GM12801 (cell line): ENCODE results near the gene RPTOR.

ENCODE experiments used
- CTCF ChIP-seq: IDR thresholded peaks from one replicate; pipeline ENCODE4 v1.5.1; 2011; ENCODE audit warnings: control low read depth; ENCODE audit not compliant: insufficient read length; ENCODE audit errors: extremely low read depth

Gene RPTOR

GRCh38 chr17:80861418-80861815, 316.8 kb downstream of the RPTOR start:
- no peak for TF ChIP-seq CTCF

GRCh38 chr17:80861892-80862291, 317.3 kb downstream of the RPTOR start:
- no peak for TF ChIP-seq CTCF

GRCh38 chr17:80862481-80862961, 317.9 kb downstream of the RPTOR start:
- no peak for TF ChIP-seq CTCF

GRCh38 chr17:80862978-80863377, 318.3 kb downstream of the RPTOR start:
- TF ChIP-seq CTCF: no peak

- TF ChIP-seq CTCF: no peak
These were observed 319.0 kb downstream of the RPTOR start for GRCh38 chr17:80863626-80864025.

GRCh38 chr17:80864751-80865150, 320.1 kb downstream of the RPTOR start:
- no peak for TF ChIP-seq CTCF

- no peak for TF ChIP-seq CTCF
These were observed 321.6 kb downstream of the RPTOR start for GRCh38 chr17:80866050-80866793.
